ENCODE results near the gene HLA-DOA. TPM values are rescaled to one million over a fixed set of nuclear protein-coding genes. Genes with fewer than 3 reads are reported as not detected.

Gene HLA-DOA
- total and polyA plus RNA-seq, 10 of the 15 experiments (the other 5 are each of a cell fraction or from before 2014, with no cell fraction given): 8.8 to 108 (median 58.3) TPM

GRCh38 chr6:33008944-33009861 lies at the start of gene HLA-DOA (continued):
- TF ChIP-seq RCOR1 (conservative IDR thresholded peaks at IDR 0.05; ENCODE audit: low read depth, low read length): 0 out of 2 replicates have a peak, but pooled peaks have one; percentile 52
- peak; percentile 97 for TF ChIP-seq PML (IDR thresholded peaks at IDR 0.05; ENCODE audit: low read length)
- TF ChIP-seq MTA3 (IDR thresholded peaks at IDR 0.05; ENCODE audit: borderline replicate concordance, low read length): peak; percentile 81; the same call in 1 of the 2 replicates
- TF ChIP-seq MXI1 (IDR thresholded peaks at IDR 0.05; ENCODE audit: low read depth, low read length): peak; percentile 80
- TF ChIP-seq MEF2B (IDR thresholded peaks at IDR 0.05; ENCODE audit: partially characterized antibody, poor library complexity, severe bottlenecking): no peak
- TF ChIP-seq, protein P1, sequence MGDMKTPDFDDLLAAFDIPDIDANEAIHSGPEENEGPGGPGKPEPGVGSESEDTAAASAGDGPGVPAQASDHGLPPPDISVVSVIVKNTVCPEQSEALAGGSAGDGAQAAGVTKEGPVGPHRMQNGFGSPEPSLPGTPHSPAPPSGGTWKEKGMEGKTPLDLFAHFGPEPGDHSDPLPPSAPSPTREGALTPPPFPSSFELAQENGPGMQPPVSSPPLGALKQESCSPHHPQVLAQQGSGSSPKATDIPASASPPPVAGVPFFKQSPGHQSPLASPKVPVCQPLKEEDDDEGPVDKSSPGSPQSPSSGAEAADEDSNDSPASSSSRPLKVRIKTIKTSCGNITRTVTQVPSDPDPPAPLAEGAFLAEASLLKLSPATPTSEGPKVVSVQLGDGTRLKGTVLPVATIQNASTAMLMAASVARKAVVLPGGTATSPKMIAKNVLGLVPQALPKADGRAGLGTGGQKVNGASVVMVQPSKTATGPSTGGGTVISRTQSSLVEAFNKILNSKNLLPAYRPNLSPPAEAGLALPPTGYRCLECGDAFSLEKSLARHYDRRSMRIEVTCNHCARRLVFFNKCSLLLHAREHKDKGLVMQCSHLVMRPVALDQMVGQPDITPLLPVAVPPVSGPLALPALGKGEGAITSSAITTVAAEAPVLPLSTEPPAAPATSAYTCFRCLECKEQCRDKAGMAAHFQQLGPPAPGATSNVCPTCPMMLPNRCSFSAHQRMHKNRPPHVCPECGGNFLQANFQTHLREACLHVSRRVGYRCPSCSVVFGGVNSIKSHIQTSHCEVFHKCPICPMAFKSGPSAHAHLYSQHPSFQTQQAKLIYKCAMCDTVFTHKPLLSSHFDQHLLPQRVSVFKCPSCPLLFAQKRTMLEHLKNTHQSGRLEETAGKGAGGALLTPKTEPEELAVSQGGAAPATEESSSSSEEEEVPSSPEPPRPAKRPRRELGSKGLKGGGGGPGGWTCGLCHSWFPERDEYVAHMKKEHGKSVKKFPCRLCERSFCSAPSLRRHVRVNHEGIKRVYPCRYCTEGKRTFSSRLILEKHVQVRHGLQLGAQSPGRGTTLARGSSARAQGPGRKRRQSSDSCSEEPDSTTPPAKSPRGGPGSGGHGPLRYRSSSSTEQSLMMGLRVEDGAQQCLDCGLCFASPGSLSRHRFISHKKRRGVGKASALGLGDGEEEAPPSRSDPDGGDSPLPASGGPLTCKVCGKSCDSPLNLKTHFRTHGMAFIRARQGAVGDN (IDR thresholded peaks at IDR 0.05): no peak; the same call in 1 of the 2 replicates
- TF ChIP-seq GABPA (IDR thresholded peaks at IDR 0.05; ENCODE audit: low read depth): no peak
- peak; percentile 97 for TF ChIP-seq POLR2AphosphoS5 (IDR thresholded peaks at IDR 0.05; ENCODE audit: low read length)
- TF ChIP-seq BHLHE40 (IDR thresholded peaks at IDR 0.05; ENCODE audit: borderline replicate concordance in 1 of 2, low read depth in 2 of 2, low read length in 1 of 2): 0 out of 4 replicates have a peak, but pooled peaks of 1 of the 2 experiments have one; percentile 31
- peak; percentile 62; the same call in 1 of the 2 replicates for TF ChIP-seq NKRF (conservative IDR thresholded peaks at IDR 0.05)
- TF ChIP-seq CHD1 (IDR thresholded peaks at IDR 0.05; ENCODE audit: low read depth, low read length): peak; percentile 75; the same call in 1 of the 2 replicates
- no peak for TF ChIP-seq SIN3A (IDR thresholded peaks at IDR 0.05; ENCODE audit: low read depth, low read length)
- peak; percentile 95 for TF ChIP-seq CREB1 (IDR thresholded peaks at IDR 0.05; ENCODE audit: low read depth)
- TF ChIP-seq RUNX3 (IDR thresholded peaks at IDR 0.05; ENCODE audit: low read length): peak; percentile 64
- TF ChIP-seq WRNIP1 (IDR thresholded peaks at IDR 0.05; ENCODE audit: borderline replicate concordance, low read depth, low read length): no peak; the same call in 1 of the 2 replicates
- peak; percentile 59; the same call in 1 of the 2 replicates for TF ChIP-seq LARP7 (IDR thresholded peaks at IDR 0.05)
- TF ChIP-seq SMAD5 (IDR thresholded peaks at IDR 0.05; ENCODE audit: low read depth): peak; percentile 96
- peak; percentile 81 to 86 for TF ChIP-seq IKZF2 (IDR thresholded peaks at IDR 0.05)
- peak; percentile 99 for TF ChIP-seq RFX5 (IDR thresholded peaks at IDR 0.05; ENCODE audit: low read depth, low read length)
- peak; percentile 68; the same call in 1 of the 2 replicates for TF ChIP-seq RB1 (IDR thresholded peaks at IDR 0.05; ENCODE audit: borderline replicate concordance)
- TF ChIP-seq, protein P2, sequence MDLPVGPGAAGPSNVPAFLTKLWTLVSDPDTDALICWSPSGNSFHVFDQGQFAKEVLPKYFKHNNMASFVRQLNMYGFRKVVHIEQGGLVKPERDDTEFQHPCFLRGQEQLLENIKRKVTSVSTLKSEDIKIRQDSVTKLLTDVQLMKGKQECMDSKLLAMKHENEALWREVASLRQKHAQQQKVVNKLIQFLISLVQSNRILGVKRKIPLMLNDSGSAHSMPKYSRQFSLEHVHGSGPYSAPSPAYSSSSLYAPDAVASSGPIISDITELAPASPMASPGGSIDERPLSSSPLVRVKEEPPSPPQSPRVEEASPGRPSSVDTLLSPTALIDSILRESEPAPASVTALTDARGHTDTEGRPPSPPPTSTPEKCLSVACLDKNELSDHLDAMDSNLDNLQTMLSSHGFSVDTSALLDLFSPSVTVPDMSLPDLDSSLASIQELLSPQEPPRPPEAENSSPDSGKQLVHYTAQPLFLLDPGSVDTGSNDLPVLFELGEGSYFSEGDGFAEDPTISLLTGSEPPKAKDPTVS (IDR thresholded peaks at IDR 0.05; ENCODE audit: low read depth, low read length): no peak
- no peak for TF ChIP-seq FOS (IDR thresholded peaks at IDR 0.05; ENCODE audit: borderline replicate concordance, extremely low read depth, insufficient read length)
